KG1 (cell line): ENCODE data around the gene SORCS2.
A peak's percentile ranks its signal among the peaks of the same experiment; 100 is the strongest.

Experiments
- DNase-seq: peaks from one replicate; lab custom pipeline; 2025; lab: John Stamatoyannopoulos, UW

SORCS2 gene

DNA sequence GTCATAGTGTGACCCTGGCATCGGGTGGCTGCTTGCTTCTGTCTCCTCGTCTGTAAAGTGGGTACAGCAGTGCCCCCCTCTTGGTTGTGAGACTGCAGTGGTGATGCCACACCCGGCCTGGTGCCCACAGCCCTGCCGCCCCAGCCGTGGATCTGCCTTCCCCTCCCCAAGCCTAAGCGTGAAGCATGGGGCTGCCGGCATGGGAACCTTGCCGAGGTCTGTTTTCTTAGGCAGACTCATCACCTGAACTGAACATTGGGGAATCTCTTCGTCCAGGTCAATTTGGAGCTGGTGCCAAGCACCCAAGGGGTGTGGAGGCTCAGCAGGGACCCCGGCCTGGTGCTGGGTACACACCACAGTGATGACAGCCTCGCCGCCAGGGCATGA lies 134.0 kb downstream of the SORCS2 start:
- DNase-seq: no peak

DNA sequence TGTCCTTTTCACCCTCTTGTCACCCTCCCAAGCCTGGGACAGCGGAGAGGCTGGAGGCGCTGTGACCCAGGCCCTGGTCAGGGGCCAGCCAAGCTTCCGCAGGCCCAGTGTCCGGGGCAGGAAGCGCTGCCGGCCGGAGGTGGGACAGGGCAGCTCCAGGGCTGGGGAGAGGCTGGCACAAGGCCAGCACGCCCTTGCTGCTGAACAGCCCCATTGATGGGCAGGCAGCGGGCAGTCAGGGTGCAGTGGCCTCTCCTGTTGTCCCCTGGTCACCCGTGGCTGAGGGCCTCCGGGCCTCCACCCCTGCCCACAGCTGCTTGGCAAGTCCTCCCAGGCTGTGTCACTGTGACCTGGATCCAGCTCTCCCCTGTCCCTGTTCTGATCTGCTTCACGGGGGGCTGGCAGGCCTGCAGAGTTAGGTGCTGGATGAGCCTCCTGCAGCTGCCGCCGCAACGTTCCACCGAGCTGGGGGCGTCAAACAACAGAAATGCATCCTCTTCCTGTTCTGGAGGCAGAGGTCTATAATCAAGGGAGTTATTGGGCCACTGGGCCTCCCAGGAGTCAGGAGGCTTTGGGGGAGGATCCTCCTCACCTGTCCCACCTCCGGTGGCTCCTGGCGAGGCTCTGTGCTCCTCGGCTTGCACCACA lies 134.5 kb downstream of the SORCS2 start:
- no peak for DNase-seq

- no peak for DNase-seq
These were observed 135.1 kb downstream of the SORCS2 start for GRCh38 chr4:7327341-7327885.

- no peak for DNase-seq
These were observed 136.0 kb downstream of the SORCS2 start for GRCh38 chr4:7328162-7328912.

- DNase-seq: no peak
These were observed 136.7 kb downstream of the SORCS2 start for GRCh38 chr4:7328913-7329638.

- no peak for DNase-seq
These were observed 137.8 kb downstream of the SORCS2 start for GRCh38 chr4:7330031-7330596.

GRCh38 chr4:7330811-7331681 lies 138.7 kb downstream of the SORCS2 start:
- no peak for DNase-seq

- no peak for DNase-seq
These were observed 139.3 kb downstream of the SORCS2 start for GRCh38 chr4:7331682-7332000.

DNA sequence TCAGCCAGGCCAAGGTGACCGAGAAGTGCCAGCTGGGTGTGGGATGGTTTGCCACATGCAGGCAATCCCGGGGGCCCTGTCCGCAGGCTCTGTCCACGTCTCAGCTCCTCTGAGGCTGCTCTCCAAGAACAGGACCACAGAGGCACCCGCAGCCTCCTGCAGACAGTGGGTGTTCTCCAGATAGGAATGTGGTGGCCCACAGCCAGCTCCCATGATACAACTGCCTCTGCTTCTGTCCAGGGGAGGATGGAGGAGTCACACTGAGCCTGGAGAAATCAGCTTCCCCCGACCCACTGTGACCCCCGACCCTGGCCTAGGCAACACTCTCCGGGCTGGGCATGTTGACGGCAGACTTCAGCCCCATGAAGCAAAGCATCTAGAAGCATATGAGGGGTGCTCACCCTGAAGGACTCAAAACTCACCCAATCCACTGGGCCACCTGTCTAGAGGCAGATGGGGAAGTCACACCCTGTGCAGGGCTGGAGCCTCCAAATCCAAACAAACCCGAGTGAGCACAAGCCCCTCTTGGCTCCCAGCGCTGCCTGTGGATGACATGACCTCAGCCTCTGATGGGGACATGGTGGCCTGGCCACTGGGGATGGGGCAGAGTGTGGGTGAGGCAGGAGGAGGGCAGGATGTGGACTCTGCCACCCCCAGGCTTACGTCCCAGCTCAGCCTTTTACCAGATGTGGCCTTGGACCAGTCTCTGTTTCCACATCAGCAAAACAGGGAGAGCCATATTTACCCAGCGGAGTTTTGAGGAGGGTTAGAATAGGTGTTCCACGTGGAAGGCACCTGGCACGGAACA lies 140.1 kb downstream of the SORCS2 start:
- no peak for DNase-seq

GRCh38 chr4:7333024-7333780 lies 140.9 kb downstream of the SORCS2 start:
- DNase-seq: no peak

DNA sequence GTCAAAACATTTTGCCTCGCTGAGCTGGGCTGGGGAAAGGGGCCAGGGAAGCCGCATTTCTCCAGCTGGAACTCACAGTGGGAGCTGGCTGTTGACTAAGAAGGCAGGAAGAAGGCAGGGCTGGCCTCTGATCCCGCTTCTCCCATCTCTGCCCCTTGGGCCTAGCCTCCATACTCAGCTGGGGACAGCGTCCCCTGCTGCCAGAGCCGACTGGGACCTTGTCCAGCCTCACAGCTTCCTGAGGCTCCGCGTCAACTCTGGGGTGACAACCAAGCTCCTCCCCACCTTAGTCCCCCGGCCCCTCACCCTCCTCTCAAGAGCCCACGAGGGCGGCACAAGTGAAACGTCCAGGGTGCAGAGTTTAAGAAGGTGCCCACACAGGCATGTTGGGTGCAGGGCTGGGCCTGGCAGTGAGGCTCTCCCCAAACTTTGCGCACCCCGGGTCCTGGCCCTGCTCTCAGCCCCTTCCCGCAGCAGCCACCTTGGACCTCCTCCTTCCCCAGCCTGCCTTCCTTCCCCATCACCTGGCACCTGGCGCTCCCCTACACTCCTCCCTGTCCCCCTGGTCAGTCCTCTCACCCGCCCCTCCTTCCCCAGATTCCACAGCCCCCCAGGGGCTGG lies 141.6 kb downstream of the SORCS2 start:
- no peak for DNase-seq

DNA sequence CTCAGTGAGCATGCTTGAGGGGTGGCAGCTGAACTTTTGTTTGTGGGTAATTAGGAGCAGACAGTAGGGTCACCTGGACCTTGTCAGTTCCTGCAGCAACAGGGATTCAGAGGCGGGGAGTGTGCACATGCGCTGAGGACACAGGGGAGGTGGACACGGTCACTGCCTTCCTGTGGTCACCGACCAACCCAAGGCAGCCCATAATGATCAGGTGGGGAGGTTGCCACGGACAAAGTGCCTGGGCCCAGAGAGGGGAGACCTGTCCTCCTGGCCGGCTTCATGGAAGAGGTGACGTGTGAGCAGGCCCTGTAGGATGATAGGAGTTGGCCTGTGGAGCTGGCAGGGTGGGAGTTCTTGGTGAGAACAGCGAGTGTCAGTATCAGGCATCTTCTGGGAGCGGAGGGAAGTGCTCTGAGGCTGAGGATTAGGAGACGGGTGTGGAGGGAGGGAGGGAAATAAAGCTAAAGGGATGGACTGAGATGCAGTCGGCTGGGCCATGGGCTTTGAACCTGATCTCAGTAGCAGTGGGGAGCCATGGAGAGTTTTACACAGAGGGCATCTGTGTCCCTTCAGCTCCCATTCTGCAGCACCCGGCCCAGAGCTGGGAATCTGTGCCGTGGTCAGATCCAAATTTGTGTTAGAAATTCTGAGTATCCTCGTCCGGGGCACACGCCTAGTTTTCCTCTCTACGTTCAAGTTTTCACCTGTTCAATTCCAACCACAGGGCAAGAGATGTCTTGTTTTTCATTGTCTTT lies 142.4 kb downstream of the SORCS2 start:
- no peak for DNase-seq

DNA sequence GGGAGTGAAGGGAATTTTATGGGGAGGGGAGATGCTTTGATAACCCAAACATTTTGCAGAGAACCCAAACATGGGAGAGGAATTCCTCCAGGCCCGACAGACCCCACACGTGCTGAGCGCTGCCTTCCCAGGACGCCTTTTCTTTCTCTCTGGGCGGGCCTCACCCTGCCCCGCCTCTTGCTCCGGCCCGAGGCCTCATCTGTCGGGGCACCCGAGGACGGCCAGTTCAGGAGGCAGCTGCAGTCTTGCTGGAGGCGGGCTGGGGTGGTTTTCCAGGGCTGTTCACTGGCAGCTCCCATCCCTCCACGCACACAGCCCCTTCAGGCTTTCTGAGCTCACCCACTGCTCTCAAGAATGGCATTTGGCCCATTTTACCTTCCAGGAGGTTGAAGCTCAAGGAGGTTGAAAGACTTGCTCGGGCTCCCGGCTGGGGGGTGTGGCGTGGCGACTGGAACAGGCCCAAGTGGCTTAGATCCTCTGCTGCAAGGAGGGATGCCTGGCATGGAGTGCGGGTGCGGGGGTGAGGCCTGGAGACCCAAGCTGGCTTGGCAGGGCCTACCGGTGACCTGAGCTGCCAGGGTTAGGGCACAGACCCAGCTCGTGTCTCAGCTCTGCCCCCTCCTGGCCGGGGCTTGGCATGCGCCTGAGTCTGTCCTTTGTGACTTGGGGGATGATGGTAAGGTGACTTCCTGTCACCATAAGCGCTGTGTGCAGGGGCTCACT lies 143.2 kb downstream of the SORCS2 start:
- DNase-seq: peak; percentile 21

DNA sequence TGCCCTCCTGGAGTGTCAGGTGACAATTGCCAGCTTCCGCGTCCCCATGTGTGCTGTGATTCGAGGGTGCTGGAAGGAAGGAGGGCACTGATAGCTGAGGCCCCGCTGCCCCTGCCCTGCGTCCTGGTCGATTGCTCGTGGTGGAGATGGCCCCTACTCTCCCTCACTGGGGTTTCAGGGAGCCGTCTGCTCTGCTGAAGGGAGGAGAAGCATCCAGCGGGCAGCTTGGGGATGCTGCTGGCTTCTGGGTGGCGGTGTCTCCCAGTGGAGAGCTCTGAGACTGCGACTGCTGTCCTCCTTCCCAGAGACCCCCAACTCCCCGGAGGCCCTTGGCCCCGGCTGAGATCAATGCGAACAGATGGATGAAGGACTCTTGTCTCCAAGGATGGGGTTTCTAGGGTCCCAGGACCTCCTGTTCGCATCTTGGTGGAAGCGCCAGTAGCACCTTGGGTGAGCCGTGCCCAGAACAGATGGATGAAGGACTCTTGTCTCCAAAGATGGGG lies 143.8 kb downstream of the SORCS2 start:
- DNase-seq: no peak

- DNase-seq: no peak
These were observed 144.4 kb downstream of the SORCS2 start for GRCh38 chr4:7336732-7337131.

DNA sequence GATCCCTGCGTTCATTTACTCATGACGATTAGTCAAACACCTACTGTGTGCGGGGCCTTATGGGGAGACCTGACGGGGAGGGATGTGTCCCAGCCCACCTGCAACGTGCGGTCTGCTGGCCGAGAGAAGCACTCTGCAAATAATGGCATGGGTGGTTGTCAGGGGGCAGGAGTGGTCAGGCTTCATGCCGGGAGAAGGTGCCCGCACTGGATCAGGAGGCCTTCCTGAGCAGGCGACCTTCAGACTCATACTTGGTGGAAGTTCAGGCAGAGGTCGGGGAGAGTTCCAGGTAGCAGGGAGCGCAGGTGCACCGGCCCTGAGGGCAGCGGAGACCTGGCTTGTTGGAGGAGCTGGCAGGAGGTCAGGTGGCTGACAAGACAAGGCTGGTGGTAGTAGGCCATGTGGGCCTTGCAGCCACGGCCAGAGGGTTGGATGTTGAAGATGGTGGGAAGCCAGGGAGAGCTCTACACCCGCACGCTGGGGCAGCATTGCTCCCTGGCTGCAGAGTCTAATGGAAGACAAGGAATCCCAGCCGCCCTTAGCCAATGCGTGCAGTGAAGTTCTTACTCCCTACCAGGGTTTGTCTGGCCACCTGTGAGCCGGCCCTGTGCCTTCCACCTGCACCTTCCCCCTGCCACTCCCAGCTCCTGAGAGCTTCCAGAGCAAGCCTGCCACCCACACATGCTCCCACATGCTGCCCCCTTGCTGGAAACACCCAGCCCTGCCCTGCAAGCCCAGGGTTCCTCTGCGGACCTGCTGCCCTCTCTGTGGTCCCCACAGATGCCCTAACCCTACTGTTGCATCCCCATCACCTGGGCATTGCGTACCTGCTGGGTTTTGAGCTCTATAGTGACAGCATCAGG lies 145.1 kb downstream of the SORCS2 start:
- no peak for DNase-seq

DNA sequence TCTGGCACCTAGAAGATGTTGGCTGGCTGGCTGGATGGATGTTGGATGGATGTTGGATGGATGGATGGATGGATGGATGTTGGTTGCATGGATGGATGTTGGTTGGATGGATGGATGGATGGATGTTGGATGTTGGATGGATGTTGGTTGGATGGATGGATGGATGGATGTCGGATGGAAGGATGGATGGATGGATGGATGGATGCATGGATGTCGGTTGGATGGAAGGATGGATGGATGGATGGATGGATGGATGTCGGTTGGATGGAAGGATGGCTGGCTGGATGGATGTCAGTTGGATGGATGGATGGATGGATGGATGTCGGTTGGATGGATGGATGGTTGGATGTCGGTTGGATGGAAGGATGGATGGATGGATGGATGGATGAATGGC lies 145.7 kb downstream of the SORCS2 start:
- DNase-seq: no peak
